ENCODE measurements around the gene FGD6.

The FGD6 gene

DNA sequence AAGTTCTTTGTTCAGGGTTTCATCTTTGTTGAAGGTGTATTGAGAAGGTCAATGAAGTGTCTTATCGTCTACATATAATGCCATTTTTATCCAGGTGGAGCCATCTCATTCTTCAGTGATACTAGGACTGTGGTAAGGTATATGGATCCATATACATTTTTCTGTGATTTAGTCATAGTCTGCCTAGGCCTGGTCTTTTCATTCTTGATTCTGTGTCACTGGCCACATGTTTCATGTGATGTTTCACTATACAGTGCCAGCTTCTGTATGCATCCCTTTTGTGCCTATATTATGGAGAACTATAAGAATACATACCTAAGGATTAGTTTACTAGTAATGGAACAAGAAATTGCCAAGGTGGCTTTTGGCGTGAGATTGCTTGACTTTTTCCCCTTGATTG, 40.9 kb upstream of the FGD6 start:
- H3K4me3 ChIP-seq (ENCODE audit: low read depth, low read length) = no peak overlapping the region
- TF ChIP-seq, protein P1, sequence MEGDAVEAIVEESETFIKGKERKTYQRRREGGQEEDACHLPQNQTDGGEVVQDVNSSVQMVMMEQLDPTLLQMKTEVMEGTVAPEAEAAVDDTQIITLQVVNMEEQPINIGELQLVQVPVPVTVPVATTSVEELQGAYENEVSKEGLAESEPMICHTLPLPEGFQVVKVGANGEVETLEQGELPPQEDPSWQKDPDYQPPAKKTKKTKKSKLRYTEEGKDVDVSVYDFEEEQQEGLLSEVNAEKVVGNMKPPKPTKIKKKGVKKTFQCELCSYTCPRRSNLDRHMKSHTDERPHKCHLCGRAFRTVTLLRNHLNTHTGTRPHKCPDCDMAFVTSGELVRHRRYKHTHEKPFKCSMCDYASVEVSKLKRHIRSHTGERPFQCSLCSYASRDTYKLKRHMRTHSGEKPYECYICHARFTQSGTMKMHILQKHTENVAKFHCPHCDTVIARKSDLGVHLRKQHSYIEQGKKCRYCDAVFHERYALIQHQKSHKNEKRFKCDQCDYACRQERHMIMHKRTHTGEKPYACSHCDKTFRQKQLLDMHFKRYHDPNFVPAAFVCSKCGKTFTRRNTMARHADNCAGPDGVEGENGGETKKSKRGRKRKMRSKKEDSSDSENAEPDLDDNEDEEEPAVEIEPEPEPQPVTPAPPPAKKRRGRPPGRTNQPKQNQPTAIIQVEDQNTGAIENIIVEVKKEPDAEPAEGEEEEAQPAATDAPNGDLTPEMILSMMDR (IDR thresholded peaks at IDR 0.05; ENCODE audit: low read depth, low read length) = no peak

GRCh38 chr12:95257541-95257940, 40.3 kb upstream of the FGD6 start:
- TF ChIP-seq, protein P1 (IDR thresholded peaks at IDR 0.05; ENCODE audit: low read depth, low read length) = no peak
- no peak overlapping the region for H3K4me3 ChIP-seq (ENCODE audit: low read depth, low read length)

- H3K4me3 ChIP-seq (ENCODE audit: low read depth, low read length) = no peak overlapping the region
- TF ChIP-seq, protein P1 (IDR thresholded peaks at IDR 0.05; ENCODE audit: low read depth, low read length) = no peak
Measured at GRCh38 chr12:95253386-95253785, 36.1 kb upstream of the FGD6 start.

DNA sequence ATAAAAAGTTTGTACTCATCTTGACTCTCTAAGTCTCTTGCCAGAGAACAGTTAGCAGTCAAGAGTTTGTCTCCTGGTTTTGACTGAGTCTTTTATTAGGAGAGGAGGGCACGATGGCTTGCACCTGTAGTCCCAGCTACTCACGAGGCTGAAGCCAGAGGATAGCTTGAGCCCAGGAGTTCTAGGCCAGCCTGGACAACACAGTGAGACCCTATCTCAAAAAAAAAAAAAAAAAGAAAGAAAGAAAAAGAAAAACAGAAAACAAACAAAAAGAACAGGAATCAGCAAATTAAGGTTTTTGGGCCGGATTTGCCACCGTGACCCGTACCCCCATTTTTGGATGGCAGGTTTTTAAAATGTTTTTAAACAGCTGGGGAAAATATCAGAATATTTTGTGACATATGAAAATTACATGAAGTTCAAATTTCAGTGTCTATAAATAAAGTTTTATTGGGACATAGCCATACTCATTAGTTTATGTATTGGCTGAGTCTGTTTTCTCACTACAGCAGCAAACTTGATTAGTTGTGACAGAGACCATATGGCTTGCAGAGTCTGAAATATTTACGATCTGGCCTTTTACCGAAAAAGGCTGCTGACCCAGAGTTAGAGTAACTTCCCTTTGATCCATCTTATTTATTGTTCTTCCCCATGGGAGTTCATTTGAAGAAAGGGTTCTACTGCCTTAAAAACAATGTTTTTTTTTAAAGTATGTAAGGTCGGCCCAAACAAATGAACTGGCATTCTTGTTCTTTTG, 31.5 kb upstream of the FGD6 start:
- H3K4me3 ChIP-seq (ENCODE audit: low read depth, low read length) = no peak overlapping the region
- TF ChIP-seq, protein P1 (IDR thresholded peaks at IDR 0.05; ENCODE audit: low read depth, low read length) = no peak

- TF ChIP-seq, protein P1 (IDR thresholded peaks at IDR 0.05; ENCODE audit: low read depth, low read length) = no peak
- H3K4me3 ChIP-seq (ENCODE audit: low read depth, low read length) = no peak overlapping the region
Measured at GRCh38 chr12:95248095-95248494, 30.8 kb upstream of the FGD6 start.

DNA sequence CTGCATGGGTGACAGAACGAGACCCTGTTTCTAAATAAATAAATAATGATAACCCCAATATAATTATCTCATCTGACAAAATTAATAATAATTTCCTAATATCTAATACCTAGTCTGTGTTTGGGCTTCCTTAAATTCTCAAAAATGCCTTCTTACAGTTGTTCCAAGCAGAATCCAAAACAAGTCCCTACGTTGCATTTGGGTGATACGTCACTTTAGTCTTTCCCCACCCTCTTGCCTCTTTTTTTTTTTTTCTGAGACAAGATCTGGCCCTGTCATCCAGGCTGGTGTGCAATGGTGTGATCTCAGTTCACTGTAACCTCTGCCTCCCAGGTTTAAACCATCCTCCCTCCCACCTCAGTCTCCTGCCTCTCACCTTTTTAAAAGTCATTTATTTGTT, 27.1 kb upstream of the FGD6 start:
- TF ChIP-seq, protein P1 (IDR thresholded peaks at IDR 0.05; ENCODE audit: low read depth, low read length) = no peak
- H3K4me3 ChIP-seq (ENCODE audit: low read depth, low read length) = no peak overlapping the region

- H3K4me3 ChIP-seq (ENCODE audit: low read depth, low read length) = no peak overlapping the region
- TF ChIP-seq, protein P1 (IDR thresholded peaks at IDR 0.05; ENCODE audit: low read depth, low read length) = no peak
Measured at GRCh38 chr12:95243497-95244183, 26.4 kb upstream of the FGD6 start.

All from WI38 (cell line).